Neural cell (in vitro differentiated cells): ENCODE measurements around the gene MSH4. TPM values are rescaled to one million over a fixed set of nuclear protein-coding genes. Genes with fewer than 3 reads are reported as not detected.

ENCODE experiments used
- H2AFZ ChIP-seq: fragments of 200-600, 300-800 bp; sonication (generic), shearing (Covaris generic); 2 replicates; pipeline ENCODE4 v1.6.0; 2014; ENCODE audit warnings: low read depth, mild to moderate bottlenecking, antibody characterized with exemption, low read length, moderate library complexity
- H3F3A ChIP-seq: fragments of 200-600 bp; shearing (Covaris generic); 2 replicates; pipeline ENCODE4 v1.6.1; 2016; ENCODE audit warnings: mild to moderate bottlenecking, moderate library complexity, mixed read lengths, antibody characterized with exemption, low read length; ENCODE audit not compliant: insufficient read depth, poor library complexity, severe bottlenecking
- H3K27ac ChIP-seq: fragments of 200-600, 300-800 bp; sonication (generic), shearing (Covaris generic); 2 replicates; pipeline ENCODE4 v1.5.1; 2014; ENCODE audit warnings: mild to moderate bottlenecking, low read length, moderate library complexity
- H3K27me3 ChIP-seq: fragments of 300-800, 200-600 bp; sonication (generic), shearing (Covaris generic); 2 replicates; pipeline ENCODE4 v1.6.0; 2014; ENCODE audit warnings: mild to moderate bottlenecking, low read depth, low read length, moderate library complexity; ENCODE audit not compliant: insufficient read depth
- H3K36me3 ChIP-seq: fragments of 300-800, 200-600 bp; sonication (generic), shearing (Covaris generic); 2 replicates; pipeline ENCODE4 v1.5.1; 2014; ENCODE audit warnings: mild to moderate bottlenecking, antibody characterized with exemption, low read length, moderate library complexity; ENCODE audit not compliant: insufficient read depth
- H3K4me2 ChIP-seq: fragments of 300-800, 200-600 bp; sonication (generic), shearing (Covaris generic); 2 replicates; pipeline ENCODE4 v1.6.0; 2014; ENCODE audit warnings: mild to moderate bottlenecking, low read length
- H3K4me3 ChIP-seq: fragments of 300-800, 200-600 bp; sonication (generic), shearing (Covaris generic); 2 replicates; pipeline ENCODE4 v1.5.1; 2014; ENCODE audit warnings: mild to moderate bottlenecking, low read length, moderate library complexity
- H3K79me2 ChIP-seq: fragments of 200-600 bp; shearing (Covaris generic); replicated peaks from 2 replicates; pipeline ENCODE4 v1.6.0; 2014; ENCODE audit warnings: mild to moderate bottlenecking, low read length, moderate library complexity; ENCODE audit not compliant: insufficient read depth
- H3K9ac ChIP-seq: fragments of 300-800, 200-600 bp; sonication (generic), shearing (Covaris generic); 2 replicates; pipeline ENCODE4 v1.6.1; 2016; ENCODE audit warnings: mild to moderate bottlenecking, low read length, mixed read lengths
- H3K9me2 ChIP-seq: fragments of 200-600 bp; shearing (Covaris generic); 2 replicates; pipeline ENCODE4 v1.6.1; 2016; ENCODE audit warnings: mild to moderate bottlenecking, low read length, mixed read lengths; ENCODE audit not compliant: insufficient read depth
- H3K9me3 ChIP-seq: fragments of 200-600, 300-800 bp; sonication (generic), shearing (Covaris generic); 2 replicates; pipeline ENCODE4 v1.6.1; 2016; ENCODE audit warnings: mild to moderate bottlenecking, mixed run types, low read length, moderate library complexity, mixed read lengths
- H4K20me1 ChIP-seq: fragments of 200-600 bp; shearing (Covaris generic); 2 replicates; pipeline ENCODE4 v1.6.1; 2016; ENCODE audit warnings: mild to moderate bottlenecking, mixed run types; ENCODE audit not compliant: insufficient read depth
- CTCF ChIP-seq: fragments of 450-650 bp; IDR thresholded peaks from 2 replicates; pipeline ENCODE4 v1.5.1; 2014; ENCODE audit warnings: antibody characterized with exemption, mild to moderate bottlenecking, moderate library complexity; ENCODE audit not compliant: poor library complexity, severe bottlenecking
- EP300 ChIP-seq: fragments of 450-650 bp; conservative IDR thresholded peaks from 2 replicates; pipeline ENCODE4 v1.6.1; 2014; ENCODE audit warnings: antibody characterized with exemption, mild to moderate bottlenecking, moderate library complexity; ENCODE audit not compliant: poor library complexity, severe bottlenecking
- EZH2 ChIP-seq: fragments of 200-600, 300-800 bp; shearing (Covaris generic), sonication (generic); IDR thresholded peaks from 2 replicates; pipeline ENCODE4 v1.6.1; 2014; ENCODE audit warnings: antibody characterized with exemption, low read length, borderline replicate concordance, mild to moderate bottlenecking; ENCODE audit not compliant: insufficient read depth, poor library complexity, severe bottlenecking
- MXI1 ChIP-seq: fragments of 450-650 bp; conservative IDR thresholded peaks from 2 replicates; pipeline ENCODE4 v1.6.1; 2014; ENCODE audit warnings: antibody characterized with exemption, mild to moderate bottlenecking; ENCODE audit not compliant: poor library complexity, severe bottlenecking
- POLR2AphosphoS5 ChIP-seq: IDR thresholded peaks from 2 replicates; pipeline ENCODE4 v1.6.1; 2012
- RAD21 ChIP-seq: fragments of 450-650 bp; conservative IDR thresholded peaks from 2 replicates; pipeline ENCODE4 v1.6.1; 2014; ENCODE audit warnings: antibody characterized with exemption, mild to moderate bottlenecking, moderate library complexity
- REST ChIP-seq: IDR thresholded peaks from 2 replicates; pipeline ENCODE4 v1.6.1; 2012; ENCODE audit warnings: borderline replicate concordance
- SMC3 ChIP-seq: fragments of 450-650 bp; conservative IDR thresholded peaks from 2 replicates; pipeline ENCODE4 v1.6.1; 2014; ENCODE audit warnings: antibody characterized with exemption, mild to moderate bottlenecking, moderate library complexity; ENCODE audit not compliant: poor library complexity
- TAF1 ChIP-seq: IDR thresholded peaks from 2 replicates; pipeline ENCODE4 v1.6.1; 2012; ENCODE audit warnings: low read depth
- polyA plus RNA-seq: library from polyadenylated mRNA; depleted of rRNA; stranded (reverse); fragments of >200 nt; gene quantifications from 2 replicates; pipeline ENCODE4 v1.2.3, GENCODE V29; 2014

Gene MSH4
- polyA plus RNA-seq, 1 donor from 2014 or later = 0.43 TPM

GRCh38 chr1:75870951-75871350 is 74.3 kb downstream of the MSH4 start:
- no peak overlapping the region for H3K27ac ChIP-seq
- H4K20me1 ChIP-seq = no peaks in the 10 kb centered on the region
- no peaks in the 10 kb centered on the region for H3K79me2 ChIP-seq
- no peaks in the 10 kb centered on the region for H3K27me3 ChIP-seq
- H3K9me3 ChIP-seq = no peaks in the 10 kb centered on the region
- H3K36me3 ChIP-seq = no peaks in the 10 kb centered on the region
- TF ChIP-seq CTCF (no peak), REST (no peak), SMC3 (no peak), TAF1 (no peak), POLR2AphosphoS5 (no peak), EP300 (no peak), EZH2 (no peak), MXI1 (no peak)
- H3K9me2 ChIP-seq = no peaks in the 10 kb centered on the region
- H3K4me2 ChIP-seq = no peak overlapping the region
- H3K9ac ChIP-seq = no peak overlapping the region
- H3F3A ChIP-seq = no peaks in the 10 kb centered on the region
- H2AFZ ChIP-seq = no peak overlapping the region
- no peak overlapping the region for H3K4me3 ChIP-seq

- no peak overlapping the region for H2AFZ ChIP-seq
Observed at GRCh38 chr1:75879985-75880384, 83.3 kb downstream of the MSH4 start.

More at GRCh38 chr1:75879985-75880384, 83.3 kb downstream of the MSH4 start:
- H3K36me3 ChIP-seq = no peaks in the 10 kb centered on the region
- H3K4me3 ChIP-seq = no peak overlapping the region
- H3K9me3 ChIP-seq = no peaks in the 10 kb centered on the region
- TF ChIP-seq TAF1 (no peak), EP300 (no peak), CTCF (no peak), MXI1 (no peak), EZH2 (no peak), RAD21 (no peak), POLR2AphosphoS5 (no peak), REST (no peak), SMC3 (no peak)
- H3K27me3 ChIP-seq = no peaks in the 10 kb centered on the region
- no peaks in the 10 kb centered on the region for H3K79me2 ChIP-seq
- no peaks in the 10 kb centered on the region for H4K20me1 ChIP-seq
- no peaks in the 10 kb centered on the region for H3K9me2 ChIP-seq
- H3K9ac ChIP-seq = no peak overlapping the region
- no peak overlapping the region for H3K27ac ChIP-seq
- no peak overlapping the region for H3K4me2 ChIP-seq
- H3F3A ChIP-seq = no peaks in the 10 kb centered on the region
